Measurements from ENCODE around the gene TMEM54.

Gene TMEM54

GRCh38 chr1:32861904-32862695 is 39.1 kb downstream of the TMEM54 start:
- DNase-seq, result peak; percentile 9

- no peak for DNase-seq
These were observed 40.6 kb downstream of the TMEM54 start for GRCh38 chr1:32860566-32860965.

- DNase-seq, result no peak
These were observed 41.3 kb downstream of the TMEM54 start for GRCh38 chr1:32859915-32860314.

- DNase-seq, result no peak
These were observed 42.4 kb downstream of the TMEM54 start for GRCh38 chr1:32858791-32859190.

GRCh38 chr1:32858136-32858535 is 43.1 kb downstream of the TMEM54 start:
- no peak for DNase-seq

- DNase-seq, result no peak
These were observed 45.1 kb downstream of the TMEM54 start for GRCh38 chr1:32855861-32856617.

GRCh38 chr1:32848354-32849063 is 52.7 kb downstream of the TMEM54 start:
- DNase-seq, result no peak

Measured in fibroblast of skin of abdomen (primary cell).